Left hindlimb (tissue), 1 donor: ENCODE measurements around the gene HNF4A.
"Not testable (repeated sequence)": the region's sequence is repeated elsewhere in the genome, so short reads cannot be mapped to it uniquely, and the experiment has no call there.

Source experiments
- DNase-seq: peaks from one replicate; pipeline ENCODE4 v3.0.0-alpha.2; 2018

Gene HNF4A

GRCh38 chr20:44355498-44356352 is at the start of gene HNF4A:
TSS of gene HNF4A (plus strand) at chr20:44355699. CDS start at chr20:44355805, 106 bp downstream.
- no peak for DNase-seq

DNA sequence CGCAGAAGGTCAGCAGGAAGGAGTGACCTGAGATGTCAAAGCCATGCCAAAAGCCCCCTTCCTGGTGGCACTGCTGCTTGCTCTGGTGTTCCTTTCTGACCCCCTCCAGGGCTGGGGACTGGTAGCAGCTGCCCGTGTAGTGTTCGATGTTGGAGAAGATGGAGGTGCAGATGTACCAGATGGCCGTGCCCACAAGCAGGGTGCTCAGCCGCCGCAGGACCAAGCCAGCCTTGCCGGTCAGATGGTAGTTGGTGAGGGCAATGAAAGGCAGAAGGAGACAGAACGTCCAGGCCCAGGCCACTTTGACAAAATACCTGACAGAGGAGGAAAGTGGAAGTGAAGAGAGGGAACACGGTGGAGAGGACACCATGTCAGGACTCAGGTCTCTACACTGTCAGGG is 48.6 kb upstream of the HNF4A start:
- no peak for DNase-seq

DNA sequence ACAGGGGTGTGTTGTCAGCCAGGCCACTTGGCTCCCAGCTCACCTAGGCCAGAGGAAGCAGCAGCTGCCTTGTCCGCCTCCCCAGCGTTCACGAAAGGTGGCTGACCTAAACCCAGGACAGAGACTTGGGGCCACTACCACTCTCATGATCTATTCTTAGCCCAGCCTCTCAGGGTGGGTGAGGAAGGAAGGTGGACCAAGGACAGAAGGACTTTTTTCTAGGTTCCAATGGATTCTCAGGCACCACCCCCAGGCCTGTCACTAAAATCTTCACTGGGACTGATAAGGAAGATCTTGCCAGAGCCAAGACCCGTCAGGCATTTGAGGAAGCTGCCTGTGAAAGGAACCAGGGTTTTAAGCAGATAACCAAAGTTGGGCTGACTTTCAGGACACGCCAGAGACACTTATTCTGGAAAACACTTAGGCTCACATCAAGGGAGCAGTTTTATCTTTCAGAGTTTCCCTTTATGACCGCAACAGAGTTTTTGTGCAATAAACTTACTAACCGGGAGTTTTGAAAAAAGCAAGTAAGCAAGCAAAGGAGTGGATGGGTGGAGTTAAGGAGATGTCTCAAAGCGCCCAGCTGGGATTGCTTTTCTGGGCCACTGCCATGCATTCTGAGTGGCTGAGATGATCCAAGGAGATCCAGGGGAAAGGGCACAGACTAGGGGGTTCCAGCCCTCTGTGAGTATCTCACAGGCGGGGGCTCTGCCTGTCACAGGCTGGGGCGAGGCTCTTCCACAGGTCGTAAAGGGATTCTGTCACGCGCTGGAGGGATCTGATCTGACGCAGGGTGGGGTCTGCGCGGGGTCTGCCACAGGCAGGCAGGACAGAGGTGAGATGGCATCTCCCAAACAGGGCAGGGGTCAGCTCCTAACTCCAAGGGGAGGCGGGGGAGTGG is 45.5 kb upstream of the HNF4A start:
- no peak for DNase-seq

DNA sequence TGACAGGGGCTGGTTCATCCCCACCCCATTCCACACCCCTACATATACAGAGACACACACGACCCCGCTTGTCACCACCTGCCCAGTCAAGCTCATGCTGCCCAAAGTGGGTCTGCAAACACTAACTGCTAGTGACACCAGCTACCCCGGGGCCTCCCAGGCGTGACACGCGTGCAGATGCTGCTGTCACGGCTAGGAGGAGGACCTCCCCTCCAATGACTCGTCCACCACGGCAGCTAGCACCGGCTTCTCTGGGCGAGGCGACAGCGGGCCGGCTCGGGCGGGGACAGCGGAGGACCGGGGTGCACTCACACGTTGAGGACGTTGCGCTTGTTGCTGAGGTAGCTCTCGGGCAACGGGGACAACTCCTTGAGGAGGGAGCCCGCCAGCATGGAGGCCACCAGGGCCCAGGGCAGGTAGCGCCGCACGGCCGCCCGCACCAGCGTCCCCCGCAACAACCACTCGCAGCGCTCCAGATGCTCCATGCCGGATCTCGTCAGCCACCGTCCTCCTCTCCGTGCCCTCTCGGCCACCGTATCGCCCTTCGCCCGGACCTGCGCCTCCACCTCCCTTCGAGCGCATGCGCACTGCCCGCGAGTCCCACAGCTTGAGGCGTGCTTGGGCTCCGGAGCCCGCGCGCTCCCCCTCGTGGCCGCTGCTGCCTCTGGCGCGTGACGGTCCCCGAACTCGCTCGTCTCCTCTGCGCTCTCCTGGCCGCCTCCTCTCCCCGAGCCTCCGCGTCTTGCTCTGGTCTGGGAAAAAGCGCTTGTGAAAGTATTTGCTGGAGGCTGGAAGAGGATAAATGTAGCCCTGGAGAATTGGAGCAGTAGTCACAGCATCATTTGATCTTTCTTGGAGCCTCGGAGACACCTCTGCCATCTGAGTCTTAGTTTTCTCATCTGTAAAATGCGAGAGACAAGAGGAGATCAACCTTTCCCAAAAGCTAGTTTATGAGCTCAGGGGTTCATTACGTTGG is 44.5 kb upstream of the HNF4A start, which contains the start of gene FITM2:
FITM2 (minus strand) TSS at position 539 of the 976 bp plus-strand sequence; CDS start at position 485, 54 bp downstream.
- peak; percentile 97 for DNase-seq

DNA sequence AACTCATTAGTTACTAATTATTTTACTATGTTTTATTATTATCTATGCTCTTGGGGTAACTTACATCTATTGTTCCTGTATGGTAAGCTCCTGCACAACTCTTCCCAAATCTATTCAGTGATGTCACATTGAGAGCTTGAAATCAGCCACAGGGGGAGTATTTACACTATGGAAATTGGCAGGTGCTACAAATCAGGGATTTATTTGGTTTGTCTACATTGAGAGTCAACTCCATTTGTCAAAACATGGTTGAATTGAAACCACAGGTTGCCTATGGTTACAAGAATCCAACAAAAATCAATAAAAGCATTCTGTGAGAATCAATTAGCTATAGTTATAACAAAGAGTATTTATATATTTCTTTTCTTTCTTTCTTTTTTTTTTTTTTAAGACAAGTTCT is 40.6 kb upstream of the HNF4A start:
- DNase-seq: no peak

DNA sequence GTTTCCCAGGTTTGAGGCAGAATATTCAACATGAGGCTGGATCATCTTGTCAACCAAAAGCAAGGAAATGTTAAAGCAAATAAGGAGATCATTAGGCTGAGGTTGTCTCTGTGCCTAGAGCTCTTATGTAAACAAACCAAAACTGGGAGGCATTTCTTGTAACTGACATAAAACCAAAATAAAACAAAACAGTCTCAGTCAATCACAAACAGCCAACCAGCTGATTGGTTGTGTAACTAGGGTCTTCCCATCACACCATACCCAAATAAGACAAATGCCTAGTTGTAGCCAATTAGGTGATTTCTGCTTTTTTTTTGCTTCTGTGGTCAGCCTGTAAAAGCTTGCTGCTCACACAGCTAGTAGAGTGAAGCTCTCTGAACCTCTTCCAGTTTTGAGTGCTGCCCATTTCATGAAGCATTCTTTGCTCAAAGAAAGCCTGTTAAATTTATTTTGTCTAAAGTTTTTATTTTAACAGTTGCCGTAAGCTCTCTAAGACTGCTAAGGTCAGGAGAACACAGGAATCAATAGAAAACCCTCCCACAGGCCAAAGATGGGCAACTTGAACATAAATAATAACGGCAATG is 35.6 kb upstream of the HNF4A start:
- no peak for DNase-seq

DNA sequence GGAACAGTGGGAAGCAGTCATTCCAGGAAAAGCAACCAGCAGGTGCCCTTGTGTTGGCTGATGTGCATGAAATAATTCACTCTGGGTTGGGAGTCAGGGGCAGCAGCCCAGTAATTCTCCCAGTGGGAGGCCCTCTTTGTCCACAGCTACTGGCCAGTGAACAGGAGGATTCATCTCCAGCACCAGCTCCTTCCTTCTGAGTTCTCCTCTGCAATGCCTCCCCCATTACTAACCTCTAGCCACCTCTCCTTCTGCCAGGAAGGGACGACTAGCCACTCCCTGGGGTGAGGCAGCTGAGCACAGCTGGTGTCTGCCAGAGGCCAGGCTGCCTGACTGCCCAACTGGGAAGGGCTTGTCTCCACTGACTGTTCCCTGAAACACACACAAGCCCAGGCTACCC is 31.2 kb upstream of the HNF4A start:
- no peak for DNase-seq

- no peak for DNase-seq
Measured at GRCh38 chr20:44326391-44327159, 28.9 kb upstream of the HNF4A start.

DNA sequence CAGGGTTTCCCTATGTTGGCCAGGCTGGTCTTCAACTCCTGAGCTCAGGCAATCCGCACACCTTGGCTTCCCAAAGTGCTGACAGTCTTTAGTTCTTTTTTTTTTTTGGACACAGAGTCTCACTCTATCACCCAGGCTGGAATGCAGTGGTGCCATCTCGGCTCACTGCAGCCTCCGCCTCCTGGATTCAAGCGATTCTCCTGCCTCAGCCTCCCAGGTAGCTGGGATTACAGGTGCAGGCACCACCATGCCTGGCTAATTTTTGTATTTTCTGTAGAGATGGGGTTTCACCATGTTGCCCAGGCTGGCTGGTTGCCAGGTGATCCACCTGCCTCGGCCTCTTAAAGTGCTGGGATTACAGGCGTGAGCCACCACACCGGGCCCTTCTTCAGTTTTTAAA is 27.8 kb upstream of the HNF4A start:
- not testable (repeated sequence) for DNase-seq

GRCh38 chr20:44328428-44328827 is 27.1 kb upstream of the HNF4A start:
- no peak for DNase-seq

DNA sequence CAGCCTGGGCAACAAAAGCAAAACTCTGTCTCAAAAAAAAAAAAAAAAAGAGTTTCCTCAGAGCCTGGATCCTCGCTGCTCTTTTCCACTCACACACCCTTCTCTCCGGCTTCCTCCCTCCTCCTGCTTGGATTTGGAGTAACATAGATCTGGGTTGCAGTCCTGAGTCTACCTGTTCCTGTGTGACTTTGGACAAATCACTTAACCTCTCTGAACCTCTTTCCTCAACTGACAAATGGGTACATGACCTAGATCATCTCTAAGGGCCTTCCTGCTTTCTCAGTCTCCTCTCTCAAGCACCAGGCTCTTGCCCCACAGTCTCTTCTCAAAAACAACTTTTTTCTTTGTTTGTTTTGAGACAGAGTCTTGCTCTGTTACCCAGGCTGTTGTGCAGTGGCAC is 24.3 kb upstream of the HNF4A start:
- DNase-seq: no peak

DNA sequence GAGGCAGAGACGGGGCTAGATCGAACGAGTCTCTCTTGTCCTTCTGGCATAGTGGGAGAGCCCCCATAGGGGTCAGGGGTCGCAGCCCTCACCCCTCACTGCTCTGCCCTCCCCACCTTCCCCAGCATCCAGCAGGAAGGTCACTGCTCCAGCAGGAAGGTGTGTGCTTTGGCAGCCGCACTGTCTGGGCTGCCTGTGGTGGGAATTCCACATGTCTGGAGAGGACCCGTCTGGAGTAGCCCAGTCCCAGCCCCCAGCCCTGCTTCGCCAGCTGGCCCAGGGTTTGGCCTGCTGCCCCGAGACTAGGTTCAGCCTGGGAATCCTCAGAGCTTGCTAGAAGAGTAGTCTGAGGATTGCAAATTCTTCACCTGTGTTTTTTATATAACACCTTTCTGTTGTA is 21.2 kb upstream of the HNF4A start:
- DNase-seq: no peak

DNA sequence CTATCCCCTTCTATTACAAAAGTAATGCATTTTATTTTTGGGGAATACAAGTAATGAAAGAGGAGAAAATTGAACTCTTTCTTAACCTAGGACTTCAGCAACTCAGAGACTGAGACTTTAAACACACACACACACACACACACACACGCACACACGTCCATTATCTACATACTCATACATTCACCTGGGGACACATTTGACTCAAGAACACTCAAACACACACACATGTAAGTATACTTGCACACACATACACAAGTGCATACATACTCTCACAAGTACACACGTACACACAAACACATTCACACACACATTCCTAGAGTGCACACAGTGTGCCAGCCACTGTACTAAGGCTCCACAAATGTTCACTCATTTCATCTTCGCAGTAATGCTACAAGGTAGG is 20.8 kb upstream of the HNF4A start:
- DNase-seq: no peak

GRCh38 chr20:44335675-44336074 is 19.8 kb upstream of the HNF4A start:
- DNase-seq: no peak

GRCh38 chr20:44336086-44336485 is 19.4 kb upstream of the HNF4A start:
- no peak for DNase-seq

DNA sequence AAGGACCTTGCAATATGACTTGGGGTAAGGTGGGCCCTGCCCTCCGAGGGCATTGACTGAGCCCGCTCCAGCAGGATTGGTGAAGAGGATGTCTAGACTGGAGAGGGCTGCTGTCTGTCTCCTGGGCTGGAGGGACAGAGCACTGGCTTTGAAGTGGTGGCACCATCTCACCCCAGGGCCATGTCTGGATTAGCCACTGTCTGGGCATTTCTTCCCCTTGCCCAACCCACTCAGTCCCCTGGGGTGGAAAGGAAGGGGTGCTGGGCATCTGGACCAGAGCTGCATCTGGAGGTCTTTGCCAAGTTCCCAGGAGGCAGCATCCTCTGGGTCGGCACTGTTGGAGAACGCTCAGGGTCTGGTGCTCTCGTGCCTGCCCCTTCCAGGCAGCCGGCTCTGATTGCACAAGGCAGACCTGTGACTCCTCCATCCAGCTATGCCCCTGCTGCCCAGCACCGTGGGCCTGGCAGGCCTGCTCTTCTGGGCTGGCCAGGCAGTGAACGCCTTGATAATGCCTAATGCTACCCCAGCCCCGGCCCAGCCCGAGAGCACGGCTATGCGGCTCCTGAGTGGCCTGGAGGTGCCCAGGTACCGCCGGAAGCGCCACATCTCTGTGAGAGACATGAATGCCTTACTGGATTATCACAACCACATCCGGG is 18.6 kb upstream of the HNF4A start, which contains the start of gene R3HDML:
R3HDML (plus strand) TSS at position 319 of the 656 bp plus-strand sequence; CDS start at position 434, 115 bp downstream.
- no peak for DNase-seq

GRCh38 chr20:44342248-44342647 is 13.3 kb upstream of the HNF4A start:
- no peak for DNase-seq

GRCh38 chr20:44343162-44343675 is 12.3 kb upstream of the HNF4A start:
- no peak for DNase-seq

DNA sequence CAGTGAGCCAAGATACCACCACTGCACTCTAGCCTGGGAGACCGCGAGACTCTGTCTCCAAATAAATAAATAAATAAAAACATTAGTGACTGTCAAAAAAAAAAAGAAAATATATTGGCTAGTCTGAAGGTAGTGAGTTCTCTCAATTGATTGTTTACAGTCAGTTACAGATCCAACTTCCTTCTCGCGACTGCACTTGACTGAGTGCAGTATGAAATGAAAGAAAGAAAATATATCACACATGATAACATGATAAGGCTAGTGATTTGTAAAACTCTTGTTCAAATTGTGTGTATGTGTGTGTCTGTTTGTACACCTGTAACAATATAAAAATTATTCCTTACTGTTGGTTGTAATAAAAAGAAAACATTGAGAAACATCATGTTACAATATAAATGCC is 10.8 kb upstream of the HNF4A start:
- DNase-seq: no peak

GRCh38 chr20:44345147-44345546 is 10.4 kb upstream of the HNF4A start:
- DNase-seq: no peak
